K562 (cell line): Measurements from ENCODE around the gene SLC4A9. TPM values are rescaled to one million over a fixed set of nuclear protein-coding genes. Genes with fewer than 3 reads are reported as not detected.

ENCODE experiments used
- ATAC-seq: fragments of 200-7000 bp; cut with Tn5 transposase; 3 replicates; pipeline ENCODE4 v1.9.1; 2020; ENCODE audit warnings: moderate library complexity
- BruUV-seq: library from RNA; stranded (reverse); fragments of 400-500 nt; replicated peaks from 2 replicates; lab custom pipeline; 2021; lab: Mats Ljungman, UMichigan
- CTCF ChIA-PET: fragments of 300-600 bp; formaldehyde crosslinking; extraction: SDS; loops from one replicate; lab custom pipeline; 2021; ENCODE audit warnings: low intra/inter-chr PET ratio; lab: Yijun Ruan, JAX
- POLR2A ChIA-PET: fragments of 300-600, 350-650 bp; sonication (Branson Sonifier 250); formaldehyde crosslinking; extraction: SDS; loops from one replicate; lab custom pipeline; 2021; ENCODE audit warnings: antibody characterized with exemption, inconsistent platforms; lab: Yijun Ruan, JAX
- DNase-seq, 4 experiments: peaks; one replicate each; pipeline versions ENCODE4 v3.0.0 to v3.0.0-alpha.2; 2011 to 2018; ENCODE audit warnings: low spot score in 3 of 4, mixed read lengths in 3 of 4; ENCODE audit errors: extremely low read depth in 1 of 4
- FAIRE-seq: peaks from 2 replicates; lab custom pipeline; 2011; peaks lifted over from hg19 to GRCh38; lab: Jason Lieb, UNC
- H2AFZ ChIP-seq: 2 replicates; pipeline ENCODE4 v1.6.0; 2011; ENCODE audit warnings: low read depth, low read length, control low read depth, inconsistent platforms
- H3K27ac ChIP-seq: fragments of 200-600 bp; 3 replicates; pipeline ENCODE4 v1.8.0; 2011; ENCODE audit warnings: low read depth, mild to moderate bottlenecking, control low read depth, inconsistent platforms, low read length, moderate library complexity, mixed read lengths; ENCODE audit errors: extremely low read depth
- H3K27me3 ChIP-seq, 2 experiments: fragments of 300-600 bp in 1 of 2; 2 replicates in 1 of 2; 3 replicates in 1 of 2; pipeline versions ENCODE4 v1.6.0 to v1.8.0; 2011; ENCODE audit warnings: inconsistent platforms in 2 of 2, low read length in 2 of 2, mild to moderate bottlenecking in 1 of 2, mixed read lengths in 1 of 2, moderate library complexity in 1 of 2; ENCODE audit not compliant: control insufficient read depth in 2 of 2, insufficient read depth in 2 of 2
- H3K36me3 ChIP-seq: fragments of 300-600 bp; 3 replicates; pipeline ENCODE4 v1.8.0; 2011; ENCODE audit warnings: mild to moderate bottlenecking, low read length, inconsistent platforms; ENCODE audit not compliant: control insufficient read depth, insufficient read depth
- H3K4me1 ChIP-seq, 2 experiments: fragments of 200-600 bp in 1 of 2; replicated peaks in 1 of 2; 2 replicates in 1 of 2; 3 replicates in 1 of 2; pipeline versions ENCODE4 v1.5.1 to v1.8.0; 2011; ENCODE audit warnings: inconsistent platforms in 2 of 2, low read length in 2 of 2, mild to moderate bottlenecking in 1 of 2, mixed read lengths in 1 of 2, moderate library complexity in 1 of 2; ENCODE audit not compliant: control insufficient read depth in 2 of 2, insufficient read depth in 2 of 2
- H3K4me2 ChIP-seq: 2 replicates; pipeline ENCODE4 v1.6.1; 2011; ENCODE audit warnings: low read length, control low read depth, inconsistent platforms, mixed read lengths; ENCODE audit not compliant: insufficient read depth
- H3K4me3 ChIP-seq: fragments of 200-600 bp; sonication (generic), shearing (Covaris generic); 2 replicates; pipeline ENCODE4 v1.5.1; 2016; ENCODE audit warnings: control low read depth, inconsistent platforms
- H3K79me2 ChIP-seq: fragments of 200-600 bp; 3 replicates; pipeline ENCODE4 v1.8.0; 2011; ENCODE audit warnings: low read length, inconsistent platforms; ENCODE audit not compliant: control insufficient read depth, insufficient read depth
- H3K9ac ChIP-seq, 2 experiments: 2 replicates each; pipeline versions ENCODE4 v1.6.0 to v1.6.1; 2011; ENCODE audit warnings: low read depth in 2 of 2, low read length in 2 of 2, control low read depth in 1 of 2, inconsistent platforms in 1 of 2, mild to moderate bottlenecking in 1 of 2, mixed read lengths in 1 of 2; ENCODE audit not compliant: insufficient read depth in 1 of 2
- H3K9me1 ChIP-seq: one replicate; pipeline ENCODE4 v1.6.0; 2011; ENCODE audit warnings: inconsistent platforms, mild to moderate bottlenecking, low read length, moderate library complexity; ENCODE audit not compliant: control insufficient read depth, insufficient read depth
- H3K9me3 ChIP-seq: replicated peaks from 2 replicates; pipeline ENCODE4 v1.5.1; 2011; ENCODE audit warnings: low read depth, low read length, inconsistent platforms; ENCODE audit not compliant: control insufficient read depth, insufficient read depth
- H4K20me1 ChIP-seq: replicated peaks from 2 replicates; pipeline ENCODE4 v1.6.1; 2011; ENCODE audit warnings: low read length, inconsistent platforms, mixed read lengths; ENCODE audit not compliant: control insufficient read depth, insufficient read depth
- BCL6 ChIP-seq: fragments of 250-450 bp; sonication (Bioruptor Pico); IDR thresholded peaks from 2 replicates; pipeline ENCODE4 v1.4.0; 2020
- ELF1 ChIP-seq: fragments of 200-800 bp; sonication (Bioruptor generic); IDR thresholded peaks from 2 replicates; pipeline ENCODE4 v1.6.1; 2016; ENCODE audit warnings: missing genetic modification characterization, missing compliant biosample characterization
- HLTF ChIP-seq: fragments of 450-650 bp; IDR thresholded peaks from 2 replicates; pipeline ENCODE4 v1.6.1; 2016
- MYC ChIP-seq, 2 experiments: fragments of 250-450 bp in 1 of 2; sonication (Bioruptor Pico) in 1 of 2; IDR thresholded peaks; 2 replicates each; pipeline versions ENCODE4 v1.5.1 to v1.6.1; 2012 to 2021; ENCODE audit warnings: low read depth in 2 of 2, borderline replicate concordance in 1 of 2, improper control_type of control experiment in 1 of 2, low read length in 1 of 2, mild to moderate bottlenecking in 1 of 2, moderate library complexity in 1 of 2
- SAFB2 ChIP-seq: fragments of 200-400 bp; formaldehyde crosslinking; IDR thresholded peaks from 2 replicates; pipeline ENCODE4 v1.6.1; 2018; ENCODE audit warnings: borderline replicate concordance, low read length, low read depth, moderate library complexity; ENCODE audit not compliant: severe bottlenecking
- TBL1XR1 ChIP-seq, 2 experiments: IDR thresholded peaks; 2 replicates each; pipeline ENCODE4 v1.6.1; 2012; ENCODE audit warnings: improper control_type of control experiment in 2 of 2, low read length in 2 of 2, mild to moderate bottlenecking in 1 of 2
- TCF7 ChIP-seq: sonication (generic); IDR thresholded peaks from 2 replicates; pipeline ENCODE4 v1.6.1; 2016; ENCODE audit warnings: antibody characterized with exemption, borderline replicate concordance
- ZC3H4 ChIP-seq: sonication (generic); formaldehyde crosslinking; IDR thresholded peaks from 2 replicates; pipeline ENCODE4 v1.9.0; 2021; ENCODE audit warnings: missing genetic modification reagents, borderline replicate concordance
- WGBS: fragments of 100-300 bp; shearing (Covaris generic); methylation state at CpG from one replicate; pipeline ENCODE4 v1.1.6; 2016; ENCODE audit warnings: low coverage, mixed read lengths; ENCODE audit not compliant: insufficient coverage; ENCODE audit errors: missing lambda C conversion rate; 5-methylcytosine and 5-hydroxymethylcytosine counted together
- in situ Hi-C: fragments of 300-500 bp; cut with MboI; formaldehyde crosslinking; loops from 4 replicates; pipeline ENCODE4 v1.15.0; 2018; ENCODE audit warnings: inconsistent platforms, mixed read lengths
- intact Hi-C: fragments of 100-400 bp; cut with micrococcal nuclease; formaldehyde crosslinking; loops from 2 replicates; pipeline ENCODE4 v1.14.2; 2022
- polyA plus RNA-seq, 8 experiments: library from polyadenylated mRNA; depleted of rRNA in 4 of 8; stranded (reverse) in 5 of 8; unstranded in 3 of 8; fragments of >200 nt; fragmentation: Nextera tagmentation in 2 of 8; fragmentation: Illumina TruSeq in 1 of 8; extraction: Ambion mirVana in 2 of 8; extraction: Trizol in 1 of 8; gene quantifications; 2 replicates each; pipeline versions ENCODE4 v1.2.1 to v1.2.3, GENCODE V29; 2011 to 2014; ENCODE audit warnings: inconsistent platforms in 1 of 8, missing spikeins in 1 of 8
- total RNA-seq, 7 experiments: library from RNA; depleted of rRNA in 6 of 7; stranded (reverse); fragments of >200 nt in 6 of 7; fragmentation: Illumina TruSeq in 2 of 7; extraction: Trizol in 2 of 7; gene quantifications; 2 replicates each; pipeline versions ENCODE4 v1.2.1 to v1.2.3, GENCODE V29; 2011 to 2021; ENCODE audit warnings: low replicate concordance in 1 of 7
- TF ChIP-seq, protein P1 (sequence below): fragments of 250-450 bp; sonication (Bioruptor Pico); IDR thresholded peaks from 2 replicates; pipeline ENCODE4 v1.6.1; 2021; ENCODE audit warnings: mild to moderate bottlenecking
- TF ChIP-seq, protein P2 (sequence below): fragments of 250-450 bp; sonication (Bioruptor Pico); IDR thresholded peaks from 2 replicates; pipeline ENCODE4 v1.8.0; 2022; ENCODE audit warnings: moderate library complexity, mild to moderate bottlenecking, inconsistent platforms
- TF ChIP-seq, protein P3 (sequence below): fragments of 250-450 bp; sonication (Bioruptor Pico); IDR thresholded peaks from 2 replicates; pipeline ENCODE4 v1.8.0; 2021; ENCODE audit warnings: moderate library complexity, mild to moderate bottlenecking, inconsistent platforms

The SLC4A9 gene
- total and polyA plus RNA-seq, 9 of the 15 experiments (the other 6 are each of a cell fraction or from before 2014, with no cell fraction given), result 0.05 to 0.13 TPM; not detected in 7

DNA sequence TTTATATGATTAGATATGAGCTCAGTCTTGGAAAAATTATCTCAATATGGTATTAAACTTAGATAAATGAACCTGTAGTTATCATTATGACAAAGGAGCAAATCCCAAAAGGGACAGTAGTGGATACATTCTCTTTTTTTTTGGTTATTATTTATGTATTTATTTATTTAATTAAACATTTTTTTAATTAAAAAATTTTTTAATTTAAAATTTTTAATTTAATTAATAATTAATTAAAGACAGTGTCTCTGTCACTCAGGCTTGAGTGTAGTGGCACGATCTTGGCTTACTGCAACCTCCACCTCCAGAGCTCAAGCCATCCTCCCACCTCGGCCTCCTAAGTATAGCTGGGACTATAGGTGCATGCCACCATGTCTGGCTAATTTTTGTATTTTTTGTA, 57.2 kb downstream of the SLC4A9 start:
- Histone ChIP-seq H4K20me1 (peaks cover 4% of the 10 kb centered on the region), H3K9ac (no peak overlapping the region), H3K36me3 (peaks cover 27% of the 10 kb centered on the region; the same call in 1 of the 3 replicates), H3K27me3 (no peaks in the 10 kb centered on the region), H3K4me2 (no peak overlapping the region), H3K9me1 (no peaks in the 10 kb centered on the region), H3K4me3 (no peak overlapping the region), H2AFZ (no peak overlapping the region), H3K4me1 (peaks cover 10 to 11% of the 10 kb centered on the region in 2 experiments; a peak in 3 of 5 replicates), H3K9me3 (no peaks in the 10 kb centered on the region), H3K27ac (no peak overlapping the region), H3K79me2 (peaks cover 93% of the 10 kb centered on the region)
- FAIRE-seq (no peak), DNase-seq (no peak), ATAC-seq (no peak)
- in situ Hi-C loops (no loop called here), intact Hi-C loops (no loop called here)
- ChIA-PET CTCF (no interaction called here), POLR2A (interaction anchor here (4.1 kb wide), 1 partner anchor 15 kb away, joined by 18 read pairs; the partner anchor contains the start of gene ANKHD1)
- WGBS, result 91% methylated on average over 2 of the region's 2 CpGs
- no TSS peak for BruUV-seq
- TF ChIP-seq, protein P1, sequence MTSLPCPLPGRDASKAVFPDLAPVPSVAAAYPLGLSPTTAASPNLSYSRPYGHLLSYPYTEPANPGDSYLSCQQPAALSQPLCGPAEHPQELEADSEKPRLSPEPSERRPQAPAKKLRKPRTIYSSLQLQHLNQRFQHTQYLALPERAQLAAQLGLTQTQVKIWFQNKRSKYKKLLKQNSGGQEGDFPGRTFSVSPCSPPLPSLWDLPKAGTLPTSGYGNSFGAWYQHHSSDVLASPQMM, result no peak
- TF ChIP-seq TBL1XR1 (IDR thresholded peaks at IDR 0.05; ENCODE audit: low read length in 2 of 2) (no peak), ZC3H4 (CRISPR knock-in tag) (no peak), HLTF (no peak), TCF7 (no peak), SAFB2 (no peak), ELF1 (tag) (no peak), MYC (IDR thresholded peaks at IDR 0.05; ENCODE audit: low read depth, low read length) (no peak), MYC (CRISPR knock-in tag; IDR thresholded peaks at IDR 0.05; ENCODE audit: borderline replicate concordance, low read depth) (no peak), BCL6 (CRISPR knock-in tag) (no peak)
- TF ChIP-seq, protein P2, sequence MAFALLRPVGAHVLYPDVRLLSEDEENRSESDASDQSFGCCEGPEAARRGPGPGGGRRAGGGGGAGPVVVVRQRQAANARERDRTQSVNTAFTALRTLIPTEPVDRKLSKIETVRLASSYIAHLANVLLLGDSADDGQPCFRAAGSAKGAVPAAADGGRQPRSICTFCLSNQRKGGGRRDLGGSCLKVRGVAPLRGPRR (CRISPR knock-in tag), result no peak
- TF ChIP-seq, protein P3, sequence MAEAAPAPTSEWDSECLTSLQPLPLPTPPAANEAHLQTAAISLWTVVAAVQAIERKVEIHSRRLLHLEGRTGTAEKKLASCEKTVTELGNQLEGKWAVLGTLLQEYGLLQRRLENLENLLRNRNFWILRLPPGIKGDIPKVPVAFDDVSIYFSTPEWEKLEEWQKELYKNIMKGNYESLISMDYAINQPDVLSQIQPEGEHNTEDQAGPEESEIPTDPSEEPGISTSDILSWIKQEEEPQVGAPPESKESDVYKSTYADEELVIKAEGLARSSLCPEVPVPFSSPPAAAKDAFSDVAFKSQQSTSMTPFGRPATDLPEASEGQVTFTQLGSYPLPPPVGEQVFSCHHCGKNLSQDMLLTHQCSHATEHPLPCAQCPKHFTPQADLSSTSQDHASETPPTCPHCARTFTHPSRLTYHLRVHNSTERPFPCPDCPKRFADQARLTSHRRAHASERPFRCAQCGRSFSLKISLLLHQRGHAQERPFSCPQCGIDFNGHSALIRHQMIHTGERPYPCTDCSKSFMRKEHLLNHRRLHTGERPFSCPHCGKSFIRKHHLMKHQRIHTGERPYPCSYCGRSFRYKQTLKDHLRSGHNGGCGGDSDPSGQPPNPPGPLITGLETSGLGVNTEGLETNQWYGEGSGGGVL, result no peak
- TF ChIP-seq, all 486 proteins: peak for 0
